Liver (tissue), 9 donors: ENCODE data around the gene CITED2. TPM values are rescaled to one million over a fixed set of nuclear protein-coding genes. Genes with fewer than 3 reads are reported as not detected.

Source experiments
- DNase-seq: peaks from one replicate; pipeline ENCODE4 v3.0.0-alpha.2; 2017; ENCODE audit warnings: low spot score
- H3K27ac ChIP-seq, 2 donors: one replicate each; pipeline ENCODE4 v1.7.0; 2013; ENCODE audit warnings: inconsistent platforms in 2 of 2, low read length in 2 of 2, control low read depth in 1 of 2, low read depth in 1 of 2, mild to moderate bottlenecking in 1 of 2
- H3K27me3 ChIP-seq, 4 donors: one replicate each; pipeline versions ENCODE4 v1.6.1 to v1.7.0; 2013; ENCODE audit warnings: low read length in 3 of 4, inconsistent platforms in 1 of 4, mild to moderate bottlenecking in 1 of 4, moderate library complexity in 1 of 4; ENCODE audit not compliant: control insufficient read depth in 4 of 4, insufficient read depth in 4 of 4
- H3K36me3 ChIP-seq, 4 donors: one replicate each; pipeline versions ENCODE4 v1.6.1 to v1.7.0; 2013; ENCODE audit warnings: low read length in 3 of 4, mild to moderate bottlenecking in 3 of 4, low read depth in 1 of 4, moderate library complexity in 1 of 4; ENCODE audit not compliant: control insufficient read depth in 4 of 4, insufficient read depth in 3 of 4
- H3K4me1 ChIP-seq, 4 donors: one replicate each; pipeline versions ENCODE4 v1.6.1 to v1.7.0; 2013; ENCODE audit warnings: low read length in 3 of 4, mild to moderate bottlenecking in 3 of 4, moderate library complexity in 1 of 4; ENCODE audit not compliant: control insufficient read depth in 4 of 4, insufficient read depth in 4 of 4
- H3K4me3 ChIP-seq, 3 donors: one replicate each; pipeline versions ENCODE4 v1.6.1 to v1.7.0; 2013; ENCODE audit warnings: low read length in 3 of 3, control low read depth in 1 of 3, low read depth in 1 of 3, mild to moderate bottlenecking in 1 of 3
- H3K9ac ChIP-seq, 2 donors: one replicate each; pipeline ENCODE4 v1.7.0; 2013; ENCODE audit warnings: low read length in 2 of 2, mild to moderate bottlenecking in 2 of 2, moderate library complexity in 2 of 2, control low read depth in 1 of 2, low read depth in 1 of 2
- H3K9me3 ChIP-seq, 4 donors: one replicate each; pipeline versions ENCODE4 v1.6.1 to v1.7.0; 2013; ENCODE audit warnings: low read length in 3 of 4; ENCODE audit not compliant: control insufficient read depth in 4 of 4
- EGR1 ChIP-seq, 2 donors: IDR thresholded peaks; 2 replicates each; pipeline ENCODE4 v1.6.1; 2016 to 2018; ENCODE audit warnings: antibody characterized with exemption in 2 of 2, low read depth in 2 of 2
- FOXA1 ChIP-seq: IDR thresholded peaks from 2 replicates; pipeline ENCODE4 v1.6.1; 2016; ENCODE audit warnings: antibody characterized with exemption
- FOXA2 ChIP-seq: IDR thresholded peaks from 2 replicates; pipeline ENCODE4 v1.6.1; 2016; ENCODE audit warnings: antibody characterized with exemption
- HNF4A ChIP-seq, 2 donors: conservative IDR thresholded peaks; 2 replicates each; pipeline ENCODE4 v1.6.1; 2016; ENCODE audit warnings: antibody characterized with exemption in 2 of 2, mild to moderate bottlenecking in 2 of 2
- NR2F2 ChIP-seq: IDR thresholded peaks from 2 replicates; pipeline ENCODE4 v1.6.1; 2016; ENCODE audit warnings: antibody characterized with exemption
- RXRA ChIP-seq, 2 donors: IDR thresholded peaks; 2 replicates each; pipeline ENCODE4 v1.6.1; 2017 to 2018; ENCODE audit warnings: antibody characterized with exemption in 2 of 2, mild to moderate bottlenecking in 1 of 2
- YY1 ChIP-seq: IDR thresholded peaks from 2 replicates; pipeline ENCODE4 v1.6.1; 2016; ENCODE audit warnings: antibody characterized with exemption, mild to moderate bottlenecking
- WGBS: extraction: QIAGEN DNeasy Blood & Tissue Kit; methylation state at CpG from one replicate; pipeline ENCODE4 v1.1.7; 2013; 5-methylcytosine and 5-hydroxymethylcytosine counted together
- polyA plus RNA-seq, 2 donors: library from polyadenylated mRNA; stranded (reverse) in 1 of 2; unstranded in 1 of 2; fragments of 200-250 nt in 1 of 2; fragments of >200 nt in 1 of 2; fragmentation: Nextera tagmentation in 1 of 2; extraction: Ambion mirVana in 1 of 2; gene quantifications; one replicate each; pipeline versions ENCODE4 v1.2.1 to v1.2.3, GENCODE V29; 2013 to 2015
- total RNA-seq, 2 donors: library from RNA; depleted of rRNA; stranded (reverse); fragments of >200 nt; gene quantifications; one replicate each; pipeline ENCODE4 v1.2.3, GENCODE V29; 2014
- TF ChIP-seq, protein P1 (sequence below): IDR thresholded peaks from 2 replicates; pipeline ENCODE4 v1.6.1; 2016; ENCODE audit warnings: antibody characterized with exemption
- TF ChIP-seq, protein P2 (sequence below): fragments of 150-350 bp; IDR thresholded peaks from 2 replicates; pipeline ENCODE4 v1.5.1; 2017; ENCODE audit warnings: improper control_type of control experiment, low read depth, low read length; ENCODE audit not compliant: missing input control
- TF ChIP-seq, protein P3 (sequence below): IDR thresholded peaks from 2 replicates; pipeline ENCODE4 v1.6.1; 2016; ENCODE audit warnings: antibody characterized with exemption
- TF ChIP-seq, protein P4 (sequence below): IDR thresholded peaks from 2 replicates; pipeline ENCODE4 v1.6.1; 2016; ENCODE audit warnings: antibody characterized with exemption, mild to moderate bottlenecking
- TF ChIP-seq, protein P5 (sequence below): IDR thresholded peaks from 2 replicates; pipeline ENCODE4 v1.6.1; 2016; ENCODE audit warnings: antibody characterized with exemption
- donor health status: healthy.
- donor health status: healthy.
- donor health status: healthy.
- donor health status: healthy.
- donor health status: healthy.

CITED2 gene
- total and polyA plus RNA-seq, 4 donors = 9.9 to 57.1 (median 22.5) TPM

DNA sequence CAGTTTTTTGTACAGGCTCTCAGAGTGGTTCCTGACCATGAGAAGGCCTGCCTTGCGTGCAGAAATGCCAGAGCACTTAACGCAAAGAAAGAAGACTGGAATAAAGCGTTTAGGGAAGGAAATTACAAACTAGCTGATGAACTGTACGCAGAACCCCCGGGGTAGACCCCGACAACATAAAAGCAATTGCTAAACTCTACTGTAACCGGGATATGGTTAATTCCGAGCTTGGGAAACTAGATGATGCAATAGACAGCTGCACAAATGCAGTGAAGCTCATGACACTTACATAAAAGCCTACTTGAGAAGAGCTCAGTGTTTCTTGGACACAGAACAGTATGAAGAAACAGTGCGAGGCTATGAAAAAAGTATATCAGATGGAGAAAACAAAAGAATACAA is 35.7 kb downstream of the CITED2 start:
- H3K9ac ChIP-seq = no peak overlapping the region
- no peaks in the 10 kb centered on the region for H3K9me3 ChIP-seq
- DNase-seq = no peak
- no peak overlapping the region for H3K27ac ChIP-seq
- 80% methylated on average over 9 of the region's 9 CpGs for WGBS
- TF ChIP-seq FOXA1 (no peak), EGR1 (IDR thresholded peaks at IDR 0.05; ENCODE audit: low read depth in 2 of 2) (no peak)
- no peaks in the 10 kb centered on the region for H3K36me3 ChIP-seq
- H3K4me3 ChIP-seq = no peak overlapping the region
- no peaks in the 10 kb centered on the region for H3K27me3 ChIP-seq
- peaks cover 0 to 3% (median 0%) of the 10 kb centered on the region in 4 donors for H3K4me1 ChIP-seq

DNA sequence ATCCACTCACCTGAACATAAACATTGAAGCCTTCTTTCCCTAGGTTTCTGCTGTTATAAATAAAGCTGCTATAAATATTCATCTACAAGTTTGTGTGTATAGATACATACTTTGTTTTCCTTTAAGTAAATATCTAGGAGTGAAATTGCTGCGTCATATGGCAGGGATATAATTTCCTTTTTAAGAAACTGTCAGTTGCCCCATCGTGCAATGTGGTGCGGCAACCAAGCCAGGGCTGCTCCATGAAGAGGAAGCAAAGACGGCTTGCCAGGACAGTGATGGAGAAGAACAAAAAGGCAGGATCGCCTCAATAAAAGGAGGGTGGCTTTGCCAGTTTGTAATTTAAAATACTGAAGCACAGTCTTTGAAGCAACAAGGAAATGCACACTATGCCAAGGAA is 36.6 kb downstream of the CITED2 start:
- peaks cover 0 to 3% (median 0%) of the 10 kb centered on the region in 4 donors for H3K4me1 ChIP-seq
- WGBS = 76% methylated on average over 5 of the region's 5 CpGs
- DNase-seq = no peak
- H3K4me3 ChIP-seq = no peak overlapping the region
- H3K9ac ChIP-seq = no peak overlapping the region
- TF ChIP-seq, protein P1, sequence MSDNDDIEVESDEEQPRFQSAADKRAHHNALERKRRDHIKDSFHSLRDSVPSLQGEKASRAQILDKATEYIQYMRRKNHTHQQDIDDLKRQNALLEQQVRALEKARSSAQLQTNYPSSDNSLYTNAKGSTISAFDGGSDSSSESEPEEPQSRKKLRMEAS = no peak
- no peak for TF ChIP-seq HNF4A (conservative IDR thresholded peaks at IDR 0.05)
- TF ChIP-seq, protein P2, sequence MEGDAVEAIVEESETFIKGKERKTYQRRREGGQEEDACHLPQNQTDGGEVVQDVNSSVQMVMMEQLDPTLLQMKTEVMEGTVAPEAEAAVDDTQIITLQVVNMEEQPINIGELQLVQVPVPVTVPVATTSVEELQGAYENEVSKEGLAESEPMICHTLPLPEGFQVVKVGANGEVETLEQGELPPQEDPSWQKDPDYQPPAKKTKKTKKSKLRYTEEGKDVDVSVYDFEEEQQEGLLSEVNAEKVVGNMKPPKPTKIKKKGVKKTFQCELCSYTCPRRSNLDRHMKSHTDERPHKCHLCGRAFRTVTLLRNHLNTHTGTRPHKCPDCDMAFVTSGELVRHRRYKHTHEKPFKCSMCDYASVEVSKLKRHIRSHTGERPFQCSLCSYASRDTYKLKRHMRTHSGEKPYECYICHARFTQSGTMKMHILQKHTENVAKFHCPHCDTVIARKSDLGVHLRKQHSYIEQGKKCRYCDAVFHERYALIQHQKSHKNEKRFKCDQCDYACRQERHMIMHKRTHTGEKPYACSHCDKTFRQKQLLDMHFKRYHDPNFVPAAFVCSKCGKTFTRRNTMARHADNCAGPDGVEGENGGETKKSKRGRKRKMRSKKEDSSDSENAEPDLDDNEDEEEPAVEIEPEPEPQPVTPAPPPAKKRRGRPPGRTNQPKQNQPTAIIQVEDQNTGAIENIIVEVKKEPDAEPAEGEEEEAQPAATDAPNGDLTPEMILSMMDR = no peak
- TF ChIP-seq, protein P3, sequence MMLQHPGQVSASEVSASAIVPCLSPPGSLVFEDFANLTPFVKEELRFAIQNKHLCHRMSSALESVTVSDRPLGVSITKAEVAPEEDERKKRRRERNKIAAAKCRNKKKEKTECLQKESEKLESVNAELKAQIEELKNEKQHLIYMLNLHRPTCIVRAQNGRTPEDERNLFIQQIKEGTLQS = no peak
- no peak for TF ChIP-seq FOXA2
- TF ChIP-seq, protein P4, sequence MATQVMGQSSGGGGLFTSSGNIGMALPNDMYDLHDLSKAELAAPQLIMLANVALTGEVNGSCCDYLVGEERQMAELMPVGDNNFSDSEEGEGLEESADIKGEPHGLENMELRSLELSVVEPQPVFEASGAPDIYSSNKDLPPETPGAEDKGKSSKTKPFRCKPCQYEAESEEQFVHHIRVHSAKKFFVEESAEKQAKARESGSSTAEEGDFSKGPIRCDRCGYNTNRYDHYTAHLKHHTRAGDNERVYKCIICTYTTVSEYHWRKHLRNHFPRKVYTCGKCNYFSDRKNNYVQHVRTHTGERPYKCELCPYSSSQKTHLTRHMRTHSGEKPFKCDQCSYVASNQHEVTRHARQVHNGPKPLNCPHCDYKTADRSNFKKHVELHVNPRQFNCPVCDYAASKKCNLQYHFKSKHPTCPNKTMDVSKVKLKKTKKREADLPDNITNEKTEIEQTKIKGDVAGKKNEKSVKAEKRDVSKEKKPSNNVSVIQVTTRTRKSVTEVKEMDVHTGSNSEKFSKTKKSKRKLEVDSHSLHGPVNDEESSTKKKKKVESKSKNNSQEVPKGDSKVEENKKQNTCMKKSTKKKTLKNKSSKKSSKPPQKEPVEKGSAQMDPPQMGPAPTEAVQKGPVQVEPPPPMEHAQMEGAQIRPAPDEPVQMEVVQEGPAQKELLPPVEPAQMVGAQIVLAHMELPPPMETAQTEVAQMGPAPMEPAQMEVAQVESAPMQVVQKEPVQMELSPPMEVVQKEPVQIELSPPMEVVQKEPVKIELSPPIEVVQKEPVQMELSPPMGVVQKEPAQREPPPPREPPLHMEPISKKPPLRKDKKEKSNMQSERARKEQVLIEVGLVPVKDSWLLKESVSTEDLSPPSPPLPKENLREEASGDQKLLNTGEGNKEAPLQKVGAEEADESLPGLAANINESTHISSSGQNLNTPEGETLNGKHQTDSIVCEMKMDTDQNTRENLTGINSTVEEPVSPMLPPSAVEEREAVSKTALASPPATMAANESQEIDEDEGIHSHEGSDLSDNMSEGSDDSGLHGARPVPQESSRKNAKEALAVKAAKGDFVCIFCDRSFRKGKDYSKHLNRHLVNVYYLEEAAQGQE = no peak
- TF ChIP-seq RXRA (IDR thresholded peaks at IDR 0.05) = no peak
- TF ChIP-seq YY1 = no peak
- no peak for TF ChIP-seq NR2F2
- TF ChIP-seq, protein P5, sequence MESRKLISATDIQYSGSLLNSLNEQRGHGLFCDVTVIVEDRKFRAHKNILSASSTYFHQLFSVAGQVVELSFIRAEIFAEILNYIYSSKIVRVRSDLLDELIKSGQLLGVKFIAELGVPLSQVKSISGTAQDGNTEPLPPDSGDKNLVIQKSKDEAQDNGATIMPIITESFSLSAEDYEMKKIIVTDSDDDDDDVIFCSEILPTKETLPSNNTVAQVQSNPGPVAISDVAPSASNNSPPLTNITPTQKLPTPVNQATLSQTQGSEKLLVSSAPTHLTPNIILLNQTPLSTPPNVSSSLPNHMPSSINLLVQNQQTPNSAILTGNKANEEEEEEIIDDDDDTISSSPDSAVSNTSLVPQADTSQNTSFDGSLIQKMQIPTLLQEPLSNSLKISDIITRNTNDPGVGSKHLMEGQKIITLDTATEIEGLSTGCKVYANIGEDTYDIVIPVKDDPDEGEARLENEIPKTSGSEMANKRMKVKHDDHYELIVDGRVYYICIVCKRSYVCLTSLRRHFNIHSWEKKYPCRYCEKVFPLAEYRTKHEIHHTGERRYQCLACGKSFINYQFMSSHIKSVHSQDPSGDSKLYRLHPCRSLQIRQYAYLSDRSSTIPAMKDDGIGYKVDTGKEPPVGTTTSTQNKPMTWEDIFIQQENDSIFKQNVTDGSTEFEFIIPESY = no peak
- H3K36me3 ChIP-seq = no peaks in the 10 kb centered on the region
- H3K27ac ChIP-seq = no peak overlapping the region
- H3K9me3 ChIP-seq = no peaks in the 10 kb centered on the region
- H3K27me3 ChIP-seq = no peaks in the 10 kb centered on the region
